ENCODE results near the gene PLXNA4. TPM values are rescaled to one million over a fixed set of nuclear protein-coding genes. Genes with fewer than 3 reads are reported as not detected.

Gene PLXNA4
- total and polyA plus RNA-seq, 2 donors from 2014 or later, result 0.17 to 3.5 TPM

GRCh38 chr7:132343199-132343598, 233.1 kb downstream of the PLXNA4 start:
- H3K4me3 ChIP-seq (ENCODE audit: low read length in 3 of 3), result no peak overlapping the region
- H3K36me3 ChIP-seq (ENCODE audit: control insufficient read depth in 2 of 3, insufficient read depth in 3 of 3, low read length in 3 of 3), result no peaks in the 10 kb centered on the region
- no peak for FAIRE-seq
- TF ChIP-seq CTCF (IDR thresholded peaks at IDR 0.05; ENCODE audit: borderline replicate concordance, extremely low read depth, insufficient read depth), result no peak
- no peak overlapping the region for H3K9ac ChIP-seq (ENCODE audit: low read length in 3 of 3)
- no peaks in the 10 kb centered on the region for H3K9me3 ChIP-seq (ENCODE audit: control insufficient read depth in 2 of 3, insufficient read depth in 1 of 3, low read length in 3 of 3)
- intact Hi-C loops (cut with DNase I), result no loop called here
- no peaks in the 10 kb centered on the region for H3K27me3 ChIP-seq (ENCODE audit: control insufficient read depth, insufficient read depth, low read length)
- H3K4me1 ChIP-seq (ENCODE audit: control insufficient read depth in 2 of 3, insufficient read depth in 2 of 3, low read depth in 1 of 3, low read length in 3 of 3), result no peaks in the 10 kb centered on the region
- no peak overlapping the region for H3K27ac ChIP-seq (ENCODE audit: low read depth in 2 of 2, low read length in 2 of 2)
- DNase-seq, result no peak

- no peaks in the 10 kb centered on the region for H3K36me3 ChIP-seq (ENCODE audit: control insufficient read depth in 2 of 3, insufficient read depth in 3 of 3, low read length in 3 of 3)
- DNase-seq (no peak), FAIRE-seq (no peak)
- H3K4me1 ChIP-seq (ENCODE audit: control insufficient read depth in 2 of 3, insufficient read depth in 2 of 3, low read depth in 1 of 3, low read length in 3 of 3), result no peaks in the 10 kb centered on the region
- H3K9me3 ChIP-seq (ENCODE audit: control insufficient read depth in 2 of 3, insufficient read depth in 1 of 3, low read length in 3 of 3), result no peaks in the 10 kb centered on the region
- no peak overlapping the region for H3K4me3 ChIP-seq (ENCODE audit: low read length in 3 of 3)
- TF ChIP-seq CTCF (IDR thresholded peaks at IDR 0.05; ENCODE audit: borderline replicate concordance, extremely low read depth, insufficient read depth), result no peak
- no peaks in the 10 kb centered on the region for H3K27me3 ChIP-seq (ENCODE audit: control insufficient read depth, insufficient read depth, low read length)
- H3K9ac ChIP-seq (ENCODE audit: low read length in 3 of 3), result no peak overlapping the region
- H3K27ac ChIP-seq (ENCODE audit: low read depth in 2 of 2, low read length in 2 of 2), result no peak overlapping the region
- intact Hi-C loops (cut with DNase I), result no loop called here
These were observed 238.7 kb downstream of the PLXNA4 start for GRCh38 chr7:132337450-132338080.

- Histone ChIP-seq H3K9me3 (ENCODE audit: control insufficient read depth in 2 of 3, insufficient read depth in 1 of 3, low read length in 3 of 3) (no peaks in the 10 kb centered on the region), H3K27me3 (ENCODE audit: control insufficient read depth, insufficient read depth, low read length) (no peaks in the 10 kb centered on the region), H3K9ac (ENCODE audit: low read length in 3 of 3) (no peak overlapping the region), H3K27ac (ENCODE audit: low read depth in 2 of 2, low read length in 2 of 2) (no peak overlapping the region), H3K36me3 (ENCODE audit: control insufficient read depth in 2 of 3, insufficient read depth in 3 of 3, low read length in 3 of 3) (no peaks in the 10 kb centered on the region), H3K4me3 (ENCODE audit: low read length in 3 of 3) (no peak overlapping the region), H3K4me1 (ENCODE audit: control insufficient read depth in 2 of 3, insufficient read depth in 2 of 3, low read depth in 1 of 3, low read length in 3 of 3) (no peaks in the 10 kb centered on the region)
- no peak for TF ChIP-seq CTCF (IDR thresholded peaks at IDR 0.05; ENCODE audit: borderline replicate concordance, extremely low read depth, insufficient read depth)
- DNase-seq (no peak), FAIRE-seq (no peak)
- intact Hi-C loops (cut with DNase I), result no loop called here
These were observed 239.5 kb downstream of the PLXNA4 start for GRCh38 chr7:132336797-132337196.

- intact Hi-C loops (cut with DNase I), result no loop called here
- H3K9ac ChIP-seq (ENCODE audit: low read length in 3 of 3), result no peak overlapping the region
- no peak for FAIRE-seq
These were observed 243.0 kb downstream of the PLXNA4 start for GRCh38 chr7:132333301-132333700.

More at GRCh38 chr7:132333301-132333700, 243.0 kb downstream of the PLXNA4 start:
- no peak overlapping the region for H3K27ac ChIP-seq (ENCODE audit: low read depth in 2 of 2, low read length in 2 of 2)
- no peaks in the 10 kb centered on the region for H3K36me3 ChIP-seq (ENCODE audit: control insufficient read depth in 2 of 3, insufficient read depth in 3 of 3, low read length in 3 of 3)
- DNase-seq, result no peak
- H3K27me3 ChIP-seq (ENCODE audit: control insufficient read depth, insufficient read depth, low read length), result no peaks in the 10 kb centered on the region
- no peaks in the 10 kb centered on the region for H3K9me3 ChIP-seq (ENCODE audit: control insufficient read depth in 2 of 3, insufficient read depth in 1 of 3, low read length in 3 of 3)
- no peak for TF ChIP-seq CTCF (IDR thresholded peaks at IDR 0.05; ENCODE audit: borderline replicate concordance, extremely low read depth, insufficient read depth)
- no peak overlapping the region for H3K4me3 ChIP-seq (ENCODE audit: low read length in 3 of 3)
- H3K4me1 ChIP-seq (ENCODE audit: control insufficient read depth in 2 of 3, insufficient read depth in 2 of 3, low read depth in 1 of 3, low read length in 3 of 3), result no peaks in the 10 kb centered on the region
